ENCODE measurements around the gene MYG1.
A peak's percentile ranks its signal among the peaks of the same experiment; 100 is the strongest.
"Not testable (repeated sequence)": the region's sequence is repeated elsewhere in the genome, so short reads cannot be mapped to it uniquely, and the experiment has no call there.

The MYG1 gene

GRCh38 chr12:53325511-53326061, 26.1 kb downstream of the MYG1 start:
- peaks cover 0 to 32% of the 10 kb centered on the region in 2 donors for H3K27me3 ChIP-seq (ENCODE audit: control insufficient read depth in 2 of 2, insufficient read depth in 2 of 2, low read length in 2 of 2)
- peaks cover 22 to 28% of the 10 kb centered on the region in 2 donors for H3K4me1 ChIP-seq (ENCODE audit: control insufficient read depth in 2 of 2, insufficient read depth in 2 of 2, low read length in 2 of 2)
- H3K27ac ChIP-seq (ENCODE audit: low read depth in 2 of 2, low read length in 2 of 2): peak overlapping the region; percentile 82 to 90
- peak overlapping the region; percentile 32 to 73 for H3K9ac ChIP-seq (ENCODE audit: low read depth in 1 of 2, low read length in 2 of 2)
- H3K4me3 ChIP-seq (ENCODE audit: low read length in 2 of 2): peak overlapping the region; percentile 70 to 71
- no peaks in the 10 kb centered on the region for H3K9me3 ChIP-seq (ENCODE audit: control insufficient read depth in 2 of 2, low read length in 2 of 2)
- no peaks in the 10 kb centered on the region for H3K36me3 ChIP-seq (ENCODE audit: control insufficient read depth in 2 of 2, insufficient read depth in 2 of 2, low read length in 2 of 2)

- H3K27ac ChIP-seq (ENCODE audit: low read depth in 2 of 2, low read length in 2 of 2): no peak overlapping the region
- H3K27me3 ChIP-seq (ENCODE audit: control insufficient read depth in 2 of 2, insufficient read depth in 2 of 2, low read length in 2 of 2): peaks cover 0 to 36% of the 10 kb centered on the region in 2 donors
- H3K4me3 ChIP-seq (ENCODE audit: low read length in 2 of 2): no peak overlapping the region
- H3K9me3 ChIP-seq (ENCODE audit: control insufficient read depth in 2 of 2, low read length in 2 of 2): no peaks in the 10 kb centered on the region
- H3K36me3 ChIP-seq (ENCODE audit: control insufficient read depth in 2 of 2, insufficient read depth in 2 of 2, low read length in 2 of 2): no peaks in the 10 kb centered on the region
- peaks cover 17 to 22% of the 10 kb centered on the region in 2 donors for H3K4me1 ChIP-seq (ENCODE audit: control insufficient read depth in 2 of 2, insufficient read depth in 2 of 2, low read length in 2 of 2)
- no peak overlapping the region for H3K9ac ChIP-seq (ENCODE audit: low read depth in 1 of 2, low read length in 2 of 2)
These were observed 27.1 kb downstream of the MYG1 start for GRCh38 chr12:53326460-53327185.

DNA sequence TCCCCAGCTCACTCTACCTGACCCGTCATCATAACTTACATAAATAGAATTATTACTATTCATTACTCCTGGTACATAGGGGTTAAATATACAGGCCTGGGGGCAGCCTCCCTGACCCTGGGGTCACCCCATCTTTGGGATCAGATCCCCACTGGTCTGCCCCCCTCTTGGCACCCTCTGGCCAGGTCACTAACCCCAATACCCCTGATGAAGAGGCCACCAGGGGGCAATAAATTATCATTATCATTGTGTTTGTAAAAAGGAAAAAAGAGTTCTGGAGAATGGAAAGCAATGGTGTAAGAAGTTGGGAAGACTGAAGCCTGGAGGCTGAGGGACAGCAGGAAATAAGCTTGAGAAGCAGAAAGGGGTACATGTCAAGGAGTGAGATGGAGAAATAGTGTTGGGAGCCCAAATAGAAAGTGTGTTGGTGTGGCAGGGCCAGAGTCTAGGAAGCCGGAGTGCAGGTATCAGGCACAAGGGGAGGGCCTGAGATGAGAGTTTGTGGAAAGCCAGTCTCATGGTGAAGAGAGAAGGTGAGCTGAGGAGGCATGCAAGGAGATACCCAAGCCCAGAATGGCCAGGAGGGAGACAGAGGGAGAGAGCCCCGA, 28.0 kb downstream of the MYG1 start:
- no peaks in the 10 kb centered on the region for H3K36me3 ChIP-seq (ENCODE audit: control insufficient read depth in 2 of 2, insufficient read depth in 2 of 2, low read length in 2 of 2)
- no peak overlapping the region for H3K4me3 ChIP-seq (ENCODE audit: low read length in 2 of 2)
- H3K9ac ChIP-seq (ENCODE audit: low read depth in 1 of 2, low read length in 2 of 2): no peak overlapping the region
- peaks cover 0 to 42% of the 10 kb centered on the region in 2 donors for H3K27me3 ChIP-seq (ENCODE audit: control insufficient read depth in 2 of 2, insufficient read depth in 2 of 2, low read length in 2 of 2)
- H3K9me3 ChIP-seq (ENCODE audit: control insufficient read depth in 2 of 2, low read length in 2 of 2): no peaks in the 10 kb centered on the region
- H3K4me1 ChIP-seq (ENCODE audit: control insufficient read depth in 2 of 2, insufficient read depth in 2 of 2, low read length in 2 of 2): peaks cover 12 to 17% of the 10 kb centered on the region in 2 donors
- H3K27ac ChIP-seq (ENCODE audit: low read depth in 2 of 2, low read length in 2 of 2): no peak overlapping the region

DNA sequence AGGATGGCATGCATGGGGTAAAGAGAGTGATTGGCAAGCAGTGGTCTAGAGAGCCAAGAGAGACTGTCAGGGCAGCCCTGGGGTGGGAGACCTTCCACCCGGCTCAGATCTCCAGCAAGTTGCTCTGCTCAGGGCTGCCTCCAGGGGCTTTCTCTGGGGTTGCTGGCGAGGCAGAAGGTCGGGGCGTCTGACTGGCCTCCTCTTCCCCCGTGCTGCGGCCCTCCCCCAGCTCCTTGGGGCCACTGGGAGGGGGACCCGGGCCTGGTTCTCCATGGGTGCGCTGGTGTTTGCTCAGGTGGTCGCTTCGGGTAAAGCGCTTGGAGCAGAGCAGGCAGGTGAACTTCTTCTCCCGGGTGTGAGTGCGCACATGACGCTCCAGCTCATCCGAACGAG, 28.5 kb downstream of the MYG1 start:
- Histone ChIP-seq H3K27ac (ENCODE audit: low read depth in 2 of 2, low read length in 2 of 2) (no peak overlapping the region), H3K27me3 (ENCODE audit: control insufficient read depth in 2 of 2, insufficient read depth in 2 of 2, low read length in 2 of 2) (peaks cover 0 to 42% of the 10 kb centered on the region in 2 donors), H3K4me1 (ENCODE audit: control insufficient read depth in 2 of 2, insufficient read depth in 2 of 2, low read length in 2 of 2) (peaks cover 12 to 17% of the 10 kb centered on the region in 2 donors), H3K36me3 (ENCODE audit: control insufficient read depth in 2 of 2, insufficient read depth in 2 of 2, low read length in 2 of 2) (no peaks in the 10 kb centered on the region), H3K9ac (ENCODE audit: low read depth in 1 of 2, low read length in 2 of 2) (no peak overlapping the region), H3K4me3 (ENCODE audit: low read length in 2 of 2) (no peak overlapping the region), H3K9me3 (ENCODE audit: control insufficient read depth in 2 of 2, low read length in 2 of 2) (no peaks in the 10 kb centered on the region)

- Histone ChIP-seq H3K27ac (ENCODE audit: low read depth in 2 of 2, low read length in 2 of 2) (no peak overlapping the region), H3K4me1 (ENCODE audit: control insufficient read depth in 2 of 2, insufficient read depth in 2 of 2, low read length in 2 of 2) (peaks cover 4% of the 10 kb centered on the region in 2 donors), H3K9me3 (ENCODE audit: control insufficient read depth in 2 of 2, low read length in 2 of 2) (no peaks in the 10 kb centered on the region), H3K36me3 (ENCODE audit: control insufficient read depth in 2 of 2, insufficient read depth in 2 of 2, low read length in 2 of 2) (no peaks in the 10 kb centered on the region), H3K4me3 (ENCODE audit: low read length in 2 of 2) (no peak overlapping the region), H3K27me3 (ENCODE audit: control insufficient read depth in 2 of 2, insufficient read depth in 2 of 2, low read length in 2 of 2) (peaks cover 2 to 43% of the 10 kb centered on the region in 2 donors), H3K9ac (ENCODE audit: low read depth in 1 of 2, low read length in 2 of 2) (no peak overlapping the region)
These were observed 31.2 kb downstream of the MYG1 start for GRCh38 chr12:53330671-53331070.

- H3K27me3 ChIP-seq (ENCODE audit: control insufficient read depth in 2 of 2, insufficient read depth in 2 of 2, low read length in 2 of 2): peaks cover 16 to 37% of the 10 kb centered on the region in 2 donors
- H3K4me1 ChIP-seq (ENCODE audit: control insufficient read depth in 2 of 2, insufficient read depth in 2 of 2, low read length in 2 of 2): not testable (repeated sequence)
These were observed 32.8 kb downstream of the MYG1 start for GRCh38 chr12:53332339-53332738.

DNA sequence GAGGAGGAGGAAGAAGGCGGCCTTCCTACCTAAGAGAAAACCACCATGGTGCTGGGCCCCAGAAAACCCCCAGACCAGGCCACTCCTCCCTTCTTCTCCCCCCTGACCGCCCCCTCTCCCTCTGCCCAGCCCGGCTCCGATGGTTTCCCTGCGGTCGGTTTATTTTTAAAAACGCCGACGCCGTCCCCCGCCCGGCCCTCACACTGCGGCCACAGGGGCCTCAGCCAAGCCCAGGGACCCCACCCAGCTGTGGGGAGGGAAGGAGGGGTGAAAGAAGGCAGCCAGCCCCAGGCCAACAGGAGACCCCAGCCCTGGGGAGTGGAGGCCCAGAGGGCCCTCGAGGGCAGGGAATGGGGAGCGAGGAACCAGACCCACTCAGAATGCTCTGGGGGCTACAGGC, 33.2 kb downstream of the MYG1 start:
- Histone ChIP-seq H3K27ac (ENCODE audit: low read depth in 2 of 2, low read length in 2 of 2) (no peak overlapping the region), H3K9me3 (ENCODE audit: control insufficient read depth in 2 of 2, low read length in 2 of 2) (no peaks in the 10 kb centered on the region), H3K36me3 (ENCODE audit: control insufficient read depth in 2 of 2, insufficient read depth in 2 of 2, low read length in 2 of 2) (no peaks in the 10 kb centered on the region), H3K4me1 (ENCODE audit: control insufficient read depth in 2 of 2, insufficient read depth in 2 of 2, low read length in 2 of 2) (no peaks in the 10 kb centered on the region), H3K9ac (ENCODE audit: low read depth in 1 of 2, low read length in 2 of 2) (no peak overlapping the region), H3K4me3 (ENCODE audit: low read length in 2 of 2) (no peak overlapping the region), H3K27me3 (ENCODE audit: control insufficient read depth in 2 of 2, insufficient read depth in 2 of 2, low read length in 2 of 2) (peaks cover 18 to 34% of the 10 kb centered on the region in 2 donors)

More at GRCh38 chr12:53332339-53332738, 32.8 kb downstream of the MYG1 start:
- H3K36me3 ChIP-seq (ENCODE audit: control insufficient read depth in 2 of 2, insufficient read depth in 2 of 2, low read length in 2 of 2); H3K9me3 ChIP-seq (ENCODE audit: control insufficient read depth in 2 of 2, low read length in 2 of 2); H3K27ac ChIP-seq (ENCODE audit: low read depth in 2 of 2, low read length in 2 of 2); H3K9ac ChIP-seq (ENCODE audit: low read depth in 1 of 2, low read length in 2 of 2); H3K4me3 ChIP-seq (ENCODE audit: low read length in 2 of 2): not testable (repeated sequence)

DNA sequence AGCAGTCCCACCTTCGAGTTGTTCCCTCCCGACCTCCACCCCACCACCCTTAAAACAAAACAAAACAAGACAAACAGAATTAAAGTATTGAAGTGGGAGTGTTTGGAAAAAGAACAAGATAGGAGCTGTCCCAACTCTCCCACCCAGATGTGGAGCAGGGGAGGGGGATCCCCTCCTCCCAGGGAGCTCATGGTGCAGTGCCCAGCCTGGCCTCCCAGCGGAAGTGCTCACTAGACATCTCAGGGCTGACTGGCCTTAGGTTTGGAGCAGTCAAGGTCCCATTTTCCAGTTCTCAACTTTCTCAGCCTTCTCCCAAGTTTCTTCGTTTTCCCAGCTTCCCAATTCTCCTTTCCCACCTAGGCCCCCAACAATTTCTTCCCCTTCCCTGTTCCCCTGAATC, 33.8 kb downstream of the MYG1 start:
- peaks cover 21 to 32% of the 10 kb centered on the region in 2 donors for H3K27me3 ChIP-seq (ENCODE audit: control insufficient read depth in 2 of 2, insufficient read depth in 2 of 2, low read length in 2 of 2)

GRCh38 chr12:53333845-53334244, 34.4 kb downstream of the MYG1 start:
- Histone ChIP-seq H3K36me3 (ENCODE audit: control insufficient read depth in 2 of 2, insufficient read depth in 2 of 2, low read length in 2 of 2) (no peaks in the 10 kb centered on the region), H3K27me3 (ENCODE audit: control insufficient read depth in 2 of 2, insufficient read depth in 2 of 2, low read length in 2 of 2) (peaks cover 26 to 28% of the 10 kb centered on the region in 2 donors), H3K9me3 (ENCODE audit: control insufficient read depth in 2 of 2, low read length in 2 of 2) (no peaks in the 10 kb centered on the region), H3K4me1 (ENCODE audit: control insufficient read depth in 2 of 2, insufficient read depth in 2 of 2, low read length in 2 of 2) (no peaks in the 10 kb centered on the region), H3K9ac (ENCODE audit: low read depth in 1 of 2, low read length in 2 of 2) (no peak overlapping the region), H3K4me3 (ENCODE audit: low read length in 2 of 2) (no peak overlapping the region), H3K27ac (ENCODE audit: low read depth in 2 of 2, low read length in 2 of 2) (no peak overlapping the region)

More for the DNA sequence above, 33.8 kb downstream of the MYG1 start:
- Histone ChIP-seq H3K4me1 (ENCODE audit: control insufficient read depth in 2 of 2, insufficient read depth in 2 of 2, low read length in 2 of 2) (no peaks in the 10 kb centered on the region), H3K27ac (ENCODE audit: low read depth in 2 of 2, low read length in 2 of 2) (no peak overlapping the region), H3K36me3 (ENCODE audit: control insufficient read depth in 2 of 2, insufficient read depth in 2 of 2, low read length in 2 of 2) (no peaks in the 10 kb centered on the region), H3K4me3 (ENCODE audit: low read length in 2 of 2) (no peak overlapping the region), H3K9me3 (ENCODE audit: control insufficient read depth in 2 of 2, low read length in 2 of 2) (no peaks in the 10 kb centered on the region), H3K9ac (ENCODE audit: low read depth in 1 of 2, low read length in 2 of 2) (no peak overlapping the region)

DNA sequence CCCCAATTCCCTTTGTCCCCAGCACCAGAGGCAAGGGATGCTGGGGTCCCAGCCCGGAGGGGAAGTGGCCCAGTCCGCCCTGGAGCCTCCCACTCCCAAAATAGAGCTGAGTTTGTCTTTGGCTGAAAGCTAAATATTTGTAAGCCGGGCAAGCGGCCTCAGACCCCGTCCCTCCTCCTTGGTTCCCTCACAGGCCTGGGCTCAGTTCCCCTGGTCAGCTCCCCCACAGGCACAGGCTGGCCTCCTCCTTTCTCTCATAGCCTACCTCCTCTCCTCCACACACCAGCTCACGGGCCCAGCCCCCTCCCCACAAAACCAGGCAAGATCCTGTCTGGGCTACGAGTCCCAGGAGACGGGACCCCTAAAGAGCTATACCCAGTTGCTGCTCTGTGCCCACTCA, 35.3 kb downstream of the MYG1 start:
- Histone ChIP-seq H3K9me3 (ENCODE audit: control insufficient read depth in 2 of 2, low read length in 2 of 2) (no peaks in the 10 kb centered on the region), H3K27me3 (ENCODE audit: control insufficient read depth in 2 of 2, insufficient read depth in 2 of 2, low read length in 2 of 2) (peaks cover 22 to 26% of the 10 kb centered on the region in 2 donors), H3K36me3 (ENCODE audit: control insufficient read depth in 2 of 2, insufficient read depth in 2 of 2, low read length in 2 of 2) (no peaks in the 10 kb centered on the region), H3K9ac (ENCODE audit: low read depth in 1 of 2, low read length in 2 of 2) (no peak overlapping the region), H3K27ac (ENCODE audit: low read depth in 2 of 2, low read length in 2 of 2) (no peak overlapping the region), H3K4me1 (ENCODE audit: control insufficient read depth in 2 of 2, insufficient read depth in 2 of 2, low read length in 2 of 2) (no peaks in the 10 kb centered on the region), H3K4me3 (ENCODE audit: low read length in 2 of 2) (no peak overlapping the region)

All from mucosa of rectum (tissue), 2 donors.